Mesenteric fat pad (tissue), 1 donor: ENCODE measurements around the gene MYOF. TPM values are rescaled to one million over a fixed set of nuclear protein-coding genes. Genes with fewer than 3 reads are reported as not detected.
"Not testable (repeated sequence)": the region's sequence is repeated elsewhere in the genome, so short reads cannot be mapped to it uniquely, and the experiment has no call there.

Source experiments
- DNase-seq: peaks from one replicate; pipeline ENCODE4 v3.0.0-alpha.2; 2020; ENCODE audit warnings: low spot score
- total RNA-seq: library from RNA; stranded (reverse); fragmentation: NEBNext Ultra II Directional; extraction: Animal tissue kit (Norgen Biotek cat#: 25700); gene quantifications from one replicate; pipeline ENCODE4 v1.2.1, GENCODE V29; 2021
- donor health status: DM: yes; HTN: yes; CAD: no.

Gene MYOF
- total RNA-seq, 1 donor from 2014 or later, result 87.8 TPM

DNA sequence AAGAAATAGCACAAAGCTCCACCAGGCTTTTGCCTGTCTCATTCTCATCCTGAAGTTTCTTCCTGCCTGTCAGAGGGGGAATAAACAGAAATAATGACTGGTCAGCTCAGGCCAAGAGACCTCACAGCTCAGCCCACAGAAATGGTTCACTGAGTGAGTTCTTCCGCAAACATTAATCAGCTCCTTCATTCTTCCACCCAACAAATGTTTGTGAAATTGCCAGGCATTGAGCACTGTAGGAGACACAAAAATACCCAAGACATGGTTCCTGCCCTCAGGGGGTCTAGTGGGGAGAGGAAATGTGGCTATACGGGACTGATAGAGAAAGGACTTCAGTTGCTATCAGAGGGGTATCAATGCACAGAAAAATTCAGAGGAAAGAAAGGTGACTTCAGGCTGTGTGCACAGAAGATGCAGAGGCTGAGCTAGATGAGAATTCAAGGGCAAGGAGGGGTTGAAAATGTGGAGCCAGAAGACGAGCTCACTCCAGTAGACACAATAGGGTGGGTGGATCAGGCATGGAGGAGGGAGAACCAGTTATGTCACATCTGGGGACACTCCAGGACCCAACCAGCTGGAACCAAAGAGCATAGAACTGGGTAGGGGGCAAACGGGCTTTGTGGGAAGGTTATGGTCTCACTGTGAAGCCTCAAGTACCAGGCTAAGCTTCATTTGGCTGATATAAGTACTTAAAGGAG, 20.9 kb downstream of the MYOF start:
- DNase-seq, result no peak

DNA sequence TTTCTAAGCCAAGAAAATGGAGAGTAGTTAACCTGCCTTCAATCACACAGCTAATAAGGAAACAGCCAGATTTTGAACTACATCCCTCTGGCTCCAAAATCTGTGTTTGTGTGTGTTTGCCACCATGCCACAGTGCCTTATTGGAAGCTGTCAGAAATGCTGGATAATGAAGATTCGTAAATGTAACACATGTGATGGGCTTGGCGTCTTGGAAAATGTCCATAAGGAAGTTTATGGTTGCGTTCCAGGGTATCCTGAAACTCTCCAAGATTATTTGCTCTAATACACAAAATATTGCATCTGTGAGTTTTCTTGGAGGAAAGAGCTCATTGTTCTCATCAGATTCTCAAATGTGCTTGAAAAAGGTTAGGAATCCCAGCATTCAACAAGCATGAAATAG, 22.7 kb downstream of the MYOF start:
- no peak for DNase-seq

DNA sequence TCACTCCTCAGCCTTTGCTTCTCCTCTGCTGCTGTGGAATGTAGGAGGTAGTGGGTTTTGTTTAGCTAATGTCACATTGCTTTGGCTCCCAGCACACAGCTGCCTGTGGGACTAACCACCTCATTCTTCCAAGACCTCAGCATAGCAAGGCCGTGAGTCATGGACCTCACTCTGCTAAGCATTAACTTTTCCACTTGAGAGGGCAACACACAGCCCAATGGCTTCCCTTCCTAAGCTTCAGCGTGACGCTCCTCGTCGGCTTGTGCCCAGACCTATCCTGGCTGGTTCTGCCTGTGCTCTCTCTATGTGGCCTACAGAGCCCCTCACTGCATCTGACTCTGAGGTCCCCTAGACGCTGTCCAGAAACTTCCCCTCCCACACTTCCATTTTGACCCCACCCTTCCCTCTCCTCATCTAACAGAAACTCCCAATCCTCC, 23.3 kb downstream of the MYOF start:
- no peak for DNase-seq

DNA sequence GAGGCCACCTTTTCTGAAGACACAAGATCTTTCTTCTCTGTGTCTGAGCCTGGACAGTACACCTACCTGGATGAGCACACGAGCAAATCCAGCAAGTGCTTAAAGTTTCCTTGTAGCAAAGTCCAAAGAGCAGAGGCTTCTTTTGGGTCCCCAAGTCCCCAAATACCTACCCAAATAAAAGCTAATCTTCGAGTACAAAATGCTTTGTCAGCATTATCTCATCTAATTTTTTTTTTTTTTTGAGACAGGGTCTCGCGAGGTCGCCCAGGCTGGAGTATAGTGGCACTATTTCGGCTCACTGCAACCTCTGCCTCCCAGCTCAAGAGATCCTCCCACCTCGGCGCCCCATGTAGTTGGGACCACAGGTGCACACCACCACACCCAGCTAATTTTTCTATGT, 24.6 kb downstream of the MYOF start:
- DNase-seq, result no peak

DNA sequence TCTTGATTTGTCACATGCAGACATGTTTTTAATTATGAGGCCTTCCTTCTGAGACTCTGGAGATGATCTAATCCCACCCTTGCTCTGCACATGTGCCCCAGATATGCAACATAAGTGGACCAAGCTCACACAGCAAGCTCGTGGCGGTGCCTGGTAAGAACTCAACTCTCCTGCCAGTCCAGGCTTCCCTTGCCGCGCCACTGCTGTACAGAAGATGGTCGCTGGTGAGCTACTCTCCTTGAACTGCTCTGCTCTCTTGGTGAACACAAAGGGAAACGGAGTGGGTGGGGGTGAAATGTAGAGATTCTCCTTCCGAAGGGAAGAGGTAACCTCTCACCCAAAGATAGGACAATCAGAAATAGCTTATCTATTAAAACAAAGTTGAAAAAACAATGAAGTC, 25.7 kb downstream of the MYOF start:
- no peak for DNase-seq

DNA sequence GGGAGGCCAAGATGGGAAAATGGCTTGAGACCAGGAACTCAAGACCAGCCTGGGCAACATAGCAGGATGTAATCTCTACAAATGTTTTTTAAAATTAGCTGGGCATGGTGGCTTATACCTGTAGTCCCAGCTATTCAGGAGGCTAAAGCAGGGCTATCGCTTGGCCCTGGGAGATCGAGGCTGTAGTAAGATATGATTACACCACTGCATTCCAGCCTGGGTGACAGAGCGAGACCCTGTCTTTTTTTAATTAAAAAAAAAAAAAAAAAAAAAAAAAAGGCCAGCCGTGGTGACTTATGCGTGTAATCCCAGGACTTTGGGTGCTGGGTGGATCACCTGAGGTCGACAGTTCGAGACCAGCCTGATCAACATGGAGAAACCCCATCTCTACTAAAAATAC, 27.4 kb downstream of the MYOF start:
- DNase-seq, result no peak

DNA sequence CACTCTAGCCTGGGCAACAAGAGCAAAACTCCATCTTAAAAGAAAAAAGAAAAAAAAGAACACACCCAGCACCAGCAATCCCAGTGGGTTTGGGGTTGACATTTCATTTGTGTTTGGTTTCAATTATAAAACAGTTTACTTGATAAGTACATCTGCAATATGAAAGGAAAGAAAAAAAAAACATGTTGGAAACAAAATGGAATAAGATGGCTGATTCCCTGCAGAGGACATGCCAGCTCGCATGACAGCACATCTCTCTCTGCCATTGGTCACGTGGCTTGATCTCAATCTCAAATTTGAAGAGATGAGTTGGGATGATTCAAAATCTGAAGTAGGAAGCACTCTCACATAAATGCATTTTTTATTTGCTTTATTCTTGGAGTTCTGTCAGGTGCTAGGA, 28.0 kb downstream of the MYOF start:
- no peak for DNase-seq

DNA sequence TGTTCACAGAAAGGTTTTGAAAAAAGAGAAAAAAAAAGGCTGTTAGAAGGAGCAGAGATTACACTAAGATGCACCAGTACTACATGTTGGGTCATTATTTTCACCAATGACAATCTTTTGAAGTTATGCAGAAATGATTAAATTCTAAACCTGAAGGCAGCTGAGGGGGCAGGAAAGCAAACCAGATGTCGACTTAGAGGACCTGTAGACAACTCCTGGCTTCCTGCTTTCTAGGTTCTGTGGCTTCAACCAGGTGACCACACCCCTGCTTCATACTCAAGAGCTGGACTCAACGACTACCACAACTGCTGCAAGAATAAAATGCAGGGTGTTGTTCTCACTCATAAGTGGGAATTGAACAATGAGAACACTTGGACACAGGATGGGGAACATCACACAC, 30.0 kb downstream of the MYOF start:
- DNase-seq, result no peak

DNA sequence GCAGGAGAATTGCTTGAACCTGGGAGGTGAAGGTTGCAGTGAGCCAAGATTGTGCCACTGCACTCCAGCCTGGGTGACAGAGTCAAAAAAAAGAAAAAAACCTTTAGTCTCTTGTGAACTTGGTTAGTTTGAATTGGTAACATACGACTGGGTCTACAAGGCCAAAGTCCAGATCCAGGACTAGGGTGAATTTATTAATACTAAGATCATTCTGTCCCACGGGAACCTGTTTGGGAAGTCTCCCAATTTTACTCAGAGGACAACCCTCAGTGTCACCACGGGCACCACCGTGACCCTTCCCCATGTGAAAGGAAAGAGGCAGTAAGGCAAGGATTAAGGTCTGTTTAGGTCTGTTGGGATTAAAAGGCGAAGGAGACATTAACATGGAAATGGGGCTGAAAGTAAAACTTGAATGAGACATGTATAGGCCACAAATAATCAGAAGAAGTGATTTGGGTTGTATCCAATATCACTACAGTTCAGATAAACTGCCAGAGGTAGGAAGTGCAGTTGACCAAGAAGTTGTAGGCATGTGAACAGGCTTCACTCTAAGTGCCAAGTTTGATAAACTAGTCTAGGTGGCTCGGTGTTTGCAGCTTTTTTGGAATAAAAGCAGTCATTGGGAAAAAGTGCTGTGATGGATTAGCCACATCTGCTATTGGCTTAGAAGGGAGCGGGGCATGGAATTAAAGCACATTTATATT, 30.7 kb downstream of the MYOF start:
- no peak for DNase-seq

DNA sequence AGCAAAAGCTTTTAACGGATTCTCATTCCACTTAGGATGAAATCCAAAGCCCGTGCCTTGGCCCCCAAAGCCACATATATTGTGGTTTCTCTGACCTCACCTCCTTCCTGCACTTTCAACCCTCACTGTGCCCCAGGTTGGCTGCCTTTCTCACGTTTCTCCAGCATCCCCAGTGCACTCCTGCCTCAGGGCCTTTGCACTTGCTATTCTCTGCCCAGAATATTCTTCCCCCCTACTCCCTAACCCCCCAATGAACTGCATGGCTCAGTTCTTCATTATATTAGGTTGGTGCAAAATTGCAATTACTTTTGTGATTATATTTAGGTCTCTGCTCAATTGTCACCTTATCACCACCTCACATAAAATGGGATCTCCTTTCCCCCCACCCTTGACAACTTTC, 34.2 kb downstream of the MYOF start:
- no peak for DNase-seq

DNA sequence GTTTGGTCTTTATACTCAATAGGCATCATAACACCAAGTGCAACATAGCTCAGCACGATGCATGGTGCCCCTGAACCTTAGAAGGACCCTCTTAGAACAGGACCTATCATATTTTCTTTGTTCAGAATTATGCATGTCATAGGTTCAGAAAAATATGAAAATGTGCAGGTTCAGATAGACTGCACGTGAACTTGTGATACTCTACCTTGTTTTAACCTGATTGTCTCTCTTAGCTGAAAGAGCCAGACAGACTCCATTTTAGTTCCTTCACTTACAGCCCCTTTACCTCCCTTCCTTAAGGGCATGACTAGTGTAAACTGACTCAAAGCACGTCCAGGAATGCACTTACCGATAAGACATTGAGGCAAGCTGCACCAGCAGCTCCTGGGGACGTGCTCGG, 35.1 kb downstream of the MYOF start:
- DNase-seq, result no peak

DNA sequence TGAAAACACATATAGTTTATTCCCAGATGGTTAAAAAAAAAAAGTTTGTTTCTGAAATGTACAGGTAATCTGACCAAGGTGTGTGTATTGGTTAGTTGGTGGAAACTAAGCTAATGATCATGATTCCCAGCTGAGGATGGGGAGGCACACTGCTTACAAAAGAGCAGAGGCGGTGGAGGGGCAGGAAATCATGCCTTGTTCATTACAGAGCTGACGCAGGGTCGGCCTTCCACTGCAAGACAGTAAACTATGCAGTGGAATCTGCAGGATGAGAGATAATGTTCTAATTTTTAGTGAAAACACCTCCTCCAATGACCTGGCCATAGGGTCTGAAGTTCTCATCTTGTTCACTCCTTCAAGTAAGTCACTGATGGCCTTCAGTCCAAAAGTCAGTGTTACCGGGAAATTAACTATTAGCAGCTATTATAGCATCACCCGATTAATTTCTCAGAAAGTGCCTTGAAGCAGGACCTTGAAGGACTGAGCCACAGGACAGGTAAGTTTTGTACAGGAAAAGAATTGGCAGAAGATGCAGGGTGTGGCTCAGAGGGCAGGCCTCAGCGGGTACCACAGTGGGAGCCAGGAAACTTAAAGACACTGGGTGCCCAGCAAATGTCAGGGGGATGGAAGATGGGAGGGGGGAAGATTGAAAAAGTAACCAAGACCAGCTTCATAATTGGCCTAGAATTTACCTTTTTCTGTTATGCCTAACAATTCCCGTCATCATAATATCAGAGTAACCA, 36.0 kb downstream of the MYOF start:
- no peak for DNase-seq

DNA sequence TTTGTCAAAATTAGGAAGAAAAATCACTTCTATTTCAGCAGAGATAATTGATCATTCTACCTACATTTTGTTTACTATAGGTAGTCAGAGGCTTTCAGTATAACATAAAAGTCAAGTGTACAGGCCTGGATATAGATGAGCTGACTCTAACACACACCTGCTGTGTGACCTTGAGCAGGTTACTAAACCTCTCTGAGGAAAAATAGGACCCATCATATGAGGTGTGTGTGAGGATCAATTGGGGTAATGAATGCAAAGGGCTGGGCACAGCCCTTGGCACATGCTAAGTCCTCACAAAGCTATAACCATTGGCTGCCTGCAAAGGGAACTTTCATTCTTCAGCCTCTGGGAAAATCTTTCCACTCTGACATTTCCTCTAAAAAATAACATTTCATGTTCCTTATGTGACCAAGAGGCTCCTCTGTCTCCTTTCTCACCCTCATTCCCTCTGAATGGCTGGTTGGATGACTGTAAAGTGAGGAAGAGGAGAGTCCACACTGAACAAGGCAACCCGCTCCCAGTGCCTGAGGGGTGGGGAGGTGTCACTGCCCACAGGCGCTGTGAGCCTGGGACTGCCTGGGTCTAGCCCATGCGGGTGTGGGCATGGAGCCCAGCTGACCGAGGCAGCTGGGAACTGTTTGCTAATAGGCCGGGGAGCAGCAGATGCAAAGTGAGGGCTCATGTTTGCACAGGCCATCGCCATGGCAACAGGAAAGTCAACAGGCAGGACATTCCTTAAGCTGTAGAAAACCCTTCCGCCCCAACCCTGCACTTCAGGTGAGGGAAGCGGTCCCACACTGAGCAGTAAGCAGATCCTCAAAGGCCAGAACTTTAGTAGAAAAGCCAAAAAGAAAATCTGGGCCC, 36.8 kb downstream of the MYOF start:
- peak; percentile 93 for DNase-seq

DNA sequence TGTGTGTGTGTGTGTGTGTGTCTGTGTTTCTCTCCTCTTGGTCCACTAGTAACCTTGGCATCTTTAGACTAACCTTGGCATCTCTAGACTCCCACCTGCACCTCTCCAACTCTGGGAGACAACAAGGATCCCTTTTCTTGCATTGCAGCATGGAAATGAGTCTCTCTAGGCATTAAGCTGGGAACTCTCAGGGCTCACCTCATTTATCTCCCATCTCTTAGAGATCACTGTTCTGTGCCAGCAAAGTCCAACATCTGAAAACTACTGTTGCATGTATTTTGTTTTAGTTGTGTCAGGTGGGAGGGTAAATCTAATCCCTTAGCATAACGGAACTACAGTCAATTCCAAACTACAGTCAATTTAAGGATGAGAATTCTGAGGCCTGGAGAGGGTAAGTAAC, 38.7 kb downstream of the MYOF start:
- no peak for DNase-seq

DNA sequence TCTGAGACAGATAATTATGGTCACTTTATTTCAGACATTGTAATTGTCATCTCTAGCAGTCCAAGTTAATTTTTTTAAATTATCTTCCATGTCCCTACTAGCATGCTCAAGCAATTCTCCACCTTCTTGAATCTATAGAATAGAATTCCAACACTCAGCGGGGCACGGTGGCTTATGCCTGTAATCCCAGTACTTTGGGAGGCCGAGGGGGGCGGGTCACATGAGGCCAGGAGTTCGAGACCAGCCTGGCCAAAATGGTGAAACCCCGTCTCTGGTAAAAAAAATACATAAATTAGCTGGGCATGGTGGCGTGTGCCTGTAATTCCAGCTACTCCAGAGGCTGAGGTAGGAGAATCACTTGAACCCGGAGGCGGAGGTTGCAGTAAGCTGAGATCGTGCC, 39.4 kb downstream of the MYOF start:
- not testable (repeated sequence) for DNase-seq

DNA sequence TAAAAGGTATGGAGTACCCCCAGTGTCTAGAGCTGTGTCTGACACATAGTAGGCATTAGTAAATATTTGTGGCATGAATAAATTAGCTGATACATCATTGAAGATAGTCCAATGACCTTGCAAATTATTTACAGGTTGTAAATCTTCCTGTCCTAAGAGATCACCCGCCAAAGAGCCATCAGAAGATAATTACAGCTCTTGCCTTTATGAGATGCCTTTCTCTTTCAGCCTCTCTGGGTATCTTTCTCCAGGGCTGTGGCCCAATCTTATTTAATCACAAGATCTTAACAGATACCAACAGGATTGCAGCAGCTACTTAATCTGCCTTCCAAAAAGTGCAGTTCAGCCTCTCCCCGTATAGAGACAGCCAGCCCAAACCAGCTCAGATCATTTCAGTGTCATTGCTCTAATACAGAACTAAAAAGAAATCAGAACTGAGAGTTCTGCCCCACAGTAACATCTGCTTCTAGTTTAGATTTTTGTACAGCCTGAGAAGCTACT, 41.5 kb downstream of the MYOF start:
- no peak for DNase-seq

DNA sequence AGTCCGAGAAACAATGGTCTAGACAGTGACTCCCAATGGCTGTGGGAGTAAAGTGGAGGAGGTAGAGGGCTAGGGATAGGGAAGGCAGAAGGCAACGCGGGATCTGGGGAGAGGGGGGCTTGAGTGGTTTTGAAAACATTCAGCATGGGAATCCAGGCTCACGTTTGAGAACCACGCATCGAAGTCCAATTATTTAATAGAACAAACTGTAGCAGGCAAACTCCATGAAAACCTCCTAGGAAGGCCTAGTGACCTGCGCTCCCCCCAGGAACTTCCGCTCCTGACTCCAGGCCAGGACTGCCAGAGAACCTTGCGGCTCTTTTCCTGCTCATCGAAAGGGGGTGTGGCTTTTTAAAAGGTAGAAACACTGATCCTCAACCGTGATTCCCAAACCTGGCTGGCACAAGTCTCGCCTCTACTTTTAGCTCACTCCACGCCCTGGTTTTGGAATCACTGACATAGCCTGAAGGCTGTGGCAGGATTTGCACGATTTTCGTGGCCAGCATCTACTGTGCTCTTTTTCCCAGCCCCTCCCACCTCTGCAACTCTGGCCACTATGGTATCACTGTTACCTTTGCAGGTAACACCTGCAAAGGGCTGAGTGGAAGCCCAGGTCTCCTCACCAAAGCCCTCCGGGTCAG, 43.4 kb downstream of the MYOF start:
- DNase-seq, result no peak

DNA sequence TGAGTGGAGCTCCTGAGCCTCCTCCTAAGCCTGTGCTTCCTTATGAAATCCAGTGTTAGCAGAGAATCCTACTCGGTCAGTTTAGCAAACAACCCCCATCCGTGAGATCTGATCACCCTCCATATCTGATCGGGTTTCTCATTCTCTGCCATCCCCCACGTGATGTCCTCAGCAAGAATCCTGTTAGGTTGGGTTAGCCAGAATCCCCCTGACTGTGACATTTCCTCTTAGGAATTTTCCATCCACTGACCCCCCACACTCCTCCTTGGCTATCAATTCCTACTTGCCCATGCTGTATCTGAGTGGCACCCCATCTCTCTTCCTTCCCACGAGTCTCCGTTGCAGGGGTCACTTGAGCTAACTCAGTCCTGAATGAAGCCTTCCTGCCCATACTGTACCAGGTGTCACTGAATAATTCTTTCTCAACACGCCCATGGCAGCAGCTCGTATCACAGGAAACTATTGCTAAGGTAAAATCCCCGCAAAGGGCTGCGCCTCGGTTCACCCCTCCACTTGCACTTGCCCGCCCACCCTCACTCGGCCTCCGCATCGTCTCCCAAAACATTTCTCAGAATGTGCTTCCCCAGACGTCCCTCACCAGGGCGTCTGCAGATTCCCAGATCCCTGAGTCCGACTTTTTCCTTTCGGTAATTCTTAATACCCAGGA, 44.1 kb downstream of the MYOF start:
- no peak for DNase-seq

DNA sequence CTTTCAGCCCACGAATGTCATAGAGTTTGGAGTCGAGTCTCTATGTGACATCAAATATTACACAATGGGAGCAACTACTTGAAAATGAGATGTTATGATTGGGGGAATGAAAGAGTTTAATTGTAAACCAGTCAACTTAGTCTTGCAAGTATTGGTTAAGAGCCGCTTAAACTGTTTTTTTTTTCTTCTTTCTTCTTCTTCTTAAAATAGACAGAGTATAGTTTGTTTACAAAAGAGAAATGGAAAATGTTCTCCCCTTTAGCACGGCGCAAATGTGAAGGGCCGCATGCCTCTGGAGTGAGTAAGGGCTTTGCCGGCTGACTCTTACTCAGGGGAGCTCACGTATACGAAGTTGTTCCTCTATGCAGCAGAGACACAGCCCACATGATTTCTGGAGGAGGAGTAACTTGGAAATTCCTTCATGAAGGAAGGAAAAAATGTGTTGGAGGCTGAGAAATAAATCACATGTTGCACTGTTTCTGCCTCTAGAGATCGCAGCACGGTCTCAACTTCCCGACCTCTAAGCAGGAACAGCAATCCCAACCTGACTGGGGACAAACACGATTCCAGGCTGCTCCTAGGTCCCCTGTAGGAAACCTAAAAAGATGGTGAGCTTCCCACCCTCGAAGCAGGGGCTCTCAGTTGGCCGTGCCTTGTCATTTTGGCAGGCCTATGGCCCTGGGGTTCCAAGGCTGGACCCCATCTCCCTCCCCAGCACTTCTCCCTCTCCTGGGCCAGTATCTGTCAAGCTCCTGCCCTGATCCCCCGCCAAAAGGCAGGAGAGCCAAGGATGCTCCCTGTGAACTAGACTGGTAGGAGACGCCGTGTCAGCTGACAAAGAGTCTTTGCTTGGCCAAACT, 44.8 kb downstream of the MYOF start:
- no peak for DNase-seq
